ENCODE results near the gene DSC3.
"Not testable (repeated sequence)": the region's sequence is repeated elsewhere in the genome, so short reads cannot be mapped to it uniquely, and the experiment has no call there.

GRCh38 chr18:31037686-31038085 is 4.9 kb downstream of the DSC3 start:
- TF ChIP-seq POLR2A (IDR thresholded peaks at IDR 0.05; ENCODE audit: low read depth, low read length); TAF1 (IDR thresholded peaks at IDR 0.05; ENCODE audit: borderline replicate concordance, low read depth, low read length): not testable (repeated sequence)

All from GM12892 (cell line).